Caco-2 (cell line): ENCODE results near the gene SORT1. TPM values are rescaled to one million over a fixed set of nuclear protein-coding genes. Genes with fewer than 3 reads are reported as not detected.

Source experiments
- BruUV-seq: library from RNA; stranded (reverse); fragments of 400-500 nt; replicated peaks from 2 replicates; lab custom pipeline; 2021; lab: Mats Ljungman, UMichigan
- CTCF ChIA-PET: fragments of 300-600 bp; sonication (Branson Sonifier 250); formaldehyde crosslinking; loops from one replicate; lab custom pipeline; 2022; ENCODE audit warnings: antibody characterized with exemption; lab: Charles Lee
- POLR2A ChIA-PET: fragments of 300-600 bp; sonication (Branson Sonifier 250); formaldehyde crosslinking; loops from one replicate; lab custom pipeline; 2022; ENCODE audit warnings: antibody characterized with exemption; lab: Charles Lee
- DNase-seq, 2 experiments: peaks; one replicate each; pipeline versions ENCODE4 v3.0.0 to v3.0.0-alpha.2; 2020 to 2022
- H3K27me3 ChIP-seq: replicated peaks from 2 replicates; pipeline ENCODE4 v1.6.0; 2011; ENCODE audit warnings: low read length; ENCODE audit not compliant: control insufficient read depth, insufficient read depth
- H3K36me3 ChIP-seq: 2 replicates; pipeline ENCODE4 v1.5.1; 2011; ENCODE audit warnings: low read length; ENCODE audit not compliant: control insufficient read depth, insufficient read depth
- H3K4me1 ChIP-seq: fragments of 250-450 bp; sonication (Bioruptor Pico); 2 replicates; pipeline ENCODE4 v1.5.1; 2020; ENCODE audit warnings: mild to moderate bottlenecking
- H3K4me3 ChIP-seq: 2 replicates; pipeline ENCODE4 v1.5.1; 2011; ENCODE audit warnings: low read depth, mild to moderate bottlenecking, control low read depth, low read length
- H3K9me3 ChIP-seq: fragments of 250-450 bp; sonication (Bioruptor Pico); 2 replicates; pipeline ENCODE4 v1.5.1; 2020; ENCODE audit warnings: mild to moderate bottlenecking, moderate library complexity
- H3K27ac Mint-ChIP-seq: one replicate; pipeline ENCODE4 v1.8.0; 2022; ENCODE audit warnings: mixed read lengths; ENCODE audit not compliant: unreplicated experiment
- H3K27me3 Mint-ChIP-seq: one replicate; pipeline ENCODE4 v1.8.0; 2022; ENCODE audit warnings: mixed read lengths; ENCODE audit not compliant: insufficient read depth, unreplicated experiment
- H3K36me3 Mint-ChIP-seq: one replicate; pipeline ENCODE4 v1.8.0; 2022; ENCODE audit warnings: mild to moderate bottlenecking, mixed read lengths; ENCODE audit not compliant: insufficient read depth, unreplicated experiment
- H3K4me1 Mint-ChIP-seq: one replicate; pipeline ENCODE4 v1.8.0; 2022; ENCODE audit warnings: low read depth, mixed read lengths; ENCODE audit not compliant: unreplicated experiment
- H3K4me3 Mint-ChIP-seq: one replicate; pipeline ENCODE4 v1.8.0; 2022; ENCODE audit warnings: mild to moderate bottlenecking, moderate library complexity, mixed read lengths; ENCODE audit not compliant: unreplicated experiment
- H3K9me3 Mint-ChIP-seq: one replicate; pipeline ENCODE4 v1.8.0; 2022; ENCODE audit warnings: mixed read lengths; ENCODE audit not compliant: unreplicated experiment
- intact Hi-C: fragments of 100-400 bp; cut with micrococcal nuclease; formaldehyde crosslinking; loops from one replicate; pipeline ENCODE4 v1.10.0; 2022; ENCODE audit not compliant: unreplicated experiment
- total RNA-seq: library from RNA; stranded (reverse); gene quantifications from 2 replicates; pipeline ENCODE4 v1.2.3, GENCODE V29; 2022
- TF ChIP-seq, protein P1 (sequence below), 2 experiments: fragments of 200-600 bp in 1 of 2; IDR thresholded peaks; 1 replicate in 1 of 2; 2 replicates in 1 of 2; pipeline versions ENCODE4 v1.5.1 to v1.8.0; 2011 to 2022; ENCODE audit warnings: antibody characterized with exemption in 1 of 2, control low read depth in 1 of 2, inconsistent platforms in 1 of 2, low read depth in 1 of 2, low read length in 1 of 2, mild to moderate bottlenecking in 1 of 2, moderate library complexity in 1 of 2; ENCODE audit not compliant: insufficient read depth in 1 of 2, severe bottlenecking in 1 of 2, unreplicated experiment in 1 of 2

SORT1 gene
- total RNA-seq, 1 experiment from 2014 or later: 67.1 TPM

GRCh38 chr1:109299558-109300343 lies 98.0 kb downstream of the SORT1 start:
- no peaks in the 10 kb centered on the region for H3K9me3 ChIP-seq
- Mint-ChIP-seq H3K4me1 (no peaks in the 10 kb centered on the region), H3K36me3 (no peaks in the 10 kb centered on the region), H3K27ac (no peak overlapping the region), H3K4me3 (no peak overlapping the region), H3K27me3 (no peaks in the 10 kb centered on the region), H3K9me3 (no peaks in the 10 kb centered on the region)
- H3K36me3 ChIP-seq: no peaks in the 10 kb centered on the region
- no peak overlapping the region for H3K4me3 ChIP-seq
- intact Hi-C loops: no loop called here
- peaks cover 11% of the 10 kb centered on the region for H3K4me1 ChIP-seq
- TF ChIP-seq, protein P1, sequence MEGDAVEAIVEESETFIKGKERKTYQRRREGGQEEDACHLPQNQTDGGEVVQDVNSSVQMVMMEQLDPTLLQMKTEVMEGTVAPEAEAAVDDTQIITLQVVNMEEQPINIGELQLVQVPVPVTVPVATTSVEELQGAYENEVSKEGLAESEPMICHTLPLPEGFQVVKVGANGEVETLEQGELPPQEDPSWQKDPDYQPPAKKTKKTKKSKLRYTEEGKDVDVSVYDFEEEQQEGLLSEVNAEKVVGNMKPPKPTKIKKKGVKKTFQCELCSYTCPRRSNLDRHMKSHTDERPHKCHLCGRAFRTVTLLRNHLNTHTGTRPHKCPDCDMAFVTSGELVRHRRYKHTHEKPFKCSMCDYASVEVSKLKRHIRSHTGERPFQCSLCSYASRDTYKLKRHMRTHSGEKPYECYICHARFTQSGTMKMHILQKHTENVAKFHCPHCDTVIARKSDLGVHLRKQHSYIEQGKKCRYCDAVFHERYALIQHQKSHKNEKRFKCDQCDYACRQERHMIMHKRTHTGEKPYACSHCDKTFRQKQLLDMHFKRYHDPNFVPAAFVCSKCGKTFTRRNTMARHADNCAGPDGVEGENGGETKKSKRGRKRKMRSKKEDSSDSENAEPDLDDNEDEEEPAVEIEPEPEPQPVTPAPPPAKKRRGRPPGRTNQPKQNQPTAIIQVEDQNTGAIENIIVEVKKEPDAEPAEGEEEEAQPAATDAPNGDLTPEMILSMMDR (IDR thresholded peaks at IDR 0.05; ENCODE audit: insufficient read depth in 1 of 2, low read depth in 1 of 2, low read length in 1 of 2, severe bottlenecking in 1 of 2, unreplicated experiment in 1 of 2): no peak
- no peak for DNase-seq
- no TSS peak for BruUV-seq
- no peaks in the 10 kb centered on the region for H3K27me3 ChIP-seq
- ChIA-PET POLR2A (no interaction called here), CTCF (no interaction called here)

DNA sequence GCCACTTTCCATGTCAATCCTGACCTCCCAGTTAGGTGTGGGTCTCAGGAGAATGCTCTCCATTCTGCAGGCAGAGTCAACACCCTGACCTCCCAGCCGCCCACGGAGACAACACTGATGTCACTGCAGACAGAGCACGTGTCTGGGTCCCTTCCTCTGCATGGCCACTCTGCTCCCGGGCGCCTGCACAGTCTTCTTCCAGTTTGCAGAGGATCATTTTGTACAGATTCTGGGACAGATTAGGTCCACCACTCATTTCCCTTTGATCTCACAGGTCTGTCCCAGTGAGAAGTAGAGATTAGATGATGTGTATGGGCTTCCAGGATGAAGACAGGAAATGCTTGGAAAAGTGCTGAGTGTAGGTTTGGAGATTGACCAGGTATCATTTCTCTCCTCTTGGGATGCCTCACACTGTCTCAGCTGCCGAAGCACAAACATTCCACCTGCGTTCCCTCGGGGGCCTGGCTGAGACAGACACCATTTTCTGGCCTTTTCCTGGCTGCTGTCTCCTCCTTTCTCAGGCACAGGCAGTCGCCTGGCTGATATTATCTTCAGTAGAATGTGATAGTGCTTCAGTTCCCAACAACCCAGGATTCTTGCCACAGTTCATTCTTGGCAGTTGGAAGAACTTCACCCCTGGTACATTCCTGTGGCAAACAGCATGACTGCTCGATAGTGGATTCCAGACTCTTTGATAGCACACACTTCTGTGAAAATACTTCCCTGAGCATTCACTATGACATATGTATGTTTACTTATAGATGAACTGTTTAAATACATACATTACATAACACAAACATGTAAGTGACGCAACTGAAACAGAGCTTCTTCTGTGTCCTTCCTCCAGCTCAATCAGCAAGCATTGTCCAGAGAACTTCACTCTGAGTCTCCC lies 98.8 kb downstream of the SORT1 start:
- no peak overlapping the region for H3K4me3 ChIP-seq
- TF ChIP-seq, protein P1 (IDR thresholded peaks at IDR 0.05; ENCODE audit: insufficient read depth in 1 of 2, low read depth in 1 of 2, low read length in 1 of 2, severe bottlenecking in 1 of 2, unreplicated experiment in 1 of 2): no peak
- Mint-ChIP-seq H3K36me3 (no peaks in the 10 kb centered on the region), H3K9me3 (no peaks in the 10 kb centered on the region), H3K4me1 (no peaks in the 10 kb centered on the region), H3K4me3 (no peak overlapping the region), H3K27ac (no peak overlapping the region), H3K27me3 (no peaks in the 10 kb centered on the region)
- POLR2A ChIA-PET: no interaction called here
- peaks cover 11% of the 10 kb centered on the region for H3K4me1 ChIP-seq
- peak in 1 of 2 experiments; percentile 20 for DNase-seq
- intact Hi-C loops: no loop called here
- no peaks in the 10 kb centered on the region for H3K27me3 ChIP-seq
- no peaks in the 10 kb centered on the region for H3K36me3 ChIP-seq
- CTCF ChIA-PET: no interaction called here
- H3K9me3 ChIP-seq: no peaks in the 10 kb centered on the region
- no TSS peak for BruUV-seq

DNA sequence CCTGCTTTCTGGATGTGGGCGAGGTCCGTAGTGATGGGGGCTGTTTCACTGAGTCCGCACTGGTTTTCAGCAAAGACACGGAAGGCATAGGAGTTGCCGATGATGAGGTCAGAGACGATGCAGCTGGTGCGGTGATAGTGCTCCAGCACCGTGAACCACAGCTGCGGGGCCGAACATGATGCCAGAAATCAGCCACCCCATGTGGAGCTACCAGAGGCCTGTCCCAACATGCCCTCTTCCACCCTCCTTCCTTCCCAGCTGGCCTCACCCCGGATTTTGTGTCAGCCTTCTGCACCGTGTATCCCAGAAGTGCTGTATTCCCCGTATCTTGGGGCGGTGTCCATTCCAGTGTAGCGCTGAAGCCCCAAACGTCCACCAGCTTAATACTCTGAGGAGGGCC lies 100.9 kb downstream of the SORT1 start:
- no peak for DNase-seq
- H3K4me3 Mint-ChIP-seq: no peak overlapping the region
- Histone ChIP-seq H3K36me3 (no peaks in the 10 kb centered on the region), H3K4me3 (no peak overlapping the region), H3K9me3 (no peaks in the 10 kb centered on the region), H3K4me1 (peaks cover 11% of the 10 kb centered on the region), H3K27me3 (no peaks in the 10 kb centered on the region)
- BruUV-seq: no TSS peak
- no peak overlapping the region for H3K27ac Mint-ChIP-seq
- ChIA-PET CTCF (interaction anchor here (0.8 kb wide), 1 partner anchor 11 kb away, joined by 3 read pairs; no protein-coding TSS in a partner anchor), POLR2A (interaction anchor here (0.8 kb wide), 1 partner anchor 14 kb away, joined by 4 read pairs; the partner anchor contains the start of gene PSRC1)
- no peaks in the 10 kb centered on the region for H3K9me3 Mint-ChIP-seq
- no peaks in the 10 kb centered on the region for H3K36me3 Mint-ChIP-seq
- intact Hi-C loops: no loop called here
- TF ChIP-seq, protein P1 (IDR thresholded peaks at IDR 0.05; ENCODE audit: insufficient read depth in 1 of 2, low read depth in 1 of 2, low read length in 1 of 2, severe bottlenecking in 1 of 2, unreplicated experiment in 1 of 2): no peak
- H3K27me3 Mint-ChIP-seq: no peaks in the 10 kb centered on the region
- no peaks in the 10 kb centered on the region for H3K4me1 Mint-ChIP-seq
